Hepatocyte (in vitro differentiated cells): ENCODE results near the gene ANKMY2. TPM values are rescaled to one million over a fixed set of nuclear protein-coding genes. Genes with fewer than 3 reads are reported as not detected.

Experiments used
- DNase-seq: peaks from one replicate; pipeline ENCODE4 v3.0.0-alpha.2; 2016; ENCODE audit warnings: low spot score
- H2AFZ ChIP-seq: fragments of 200-600 bp; sonication (generic); 2 replicates; pipeline ENCODE4 v1.6.0; 2016; ENCODE audit warnings: antibody characterized with exemption, mild to moderate bottlenecking
- H3K27ac ChIP-seq: fragments of 200-600 bp; sonication (generic); 2 replicates; pipeline ENCODE4 v1.5.1; 2016; ENCODE audit warnings: mild to moderate bottlenecking
- H3K27me3 ChIP-seq: fragments of 200-600 bp; sonication (generic); 2 replicates; pipeline ENCODE4 v1.6.1; 2016
- H3K36me3 ChIP-seq: fragments of 200-600 bp; sonication (generic); replicated peaks from 2 replicates; pipeline ENCODE4 v1.5.1; 2016; ENCODE audit warnings: low read depth; ENCODE audit not compliant: insufficient read depth
- H3K4me1 ChIP-seq: fragments of 200-600 bp; sonication (generic); 2 replicates; pipeline ENCODE4 v1.5.1; 2016; ENCODE audit warnings: mild to moderate bottlenecking, moderate library complexity; ENCODE audit not compliant: insufficient read depth
- H3K4me2 ChIP-seq: fragments of 200-600 bp; sonication (generic); 2 replicates; pipeline ENCODE4 v1.6.0; 2016
- H3K4me3 ChIP-seq: fragments of 200-600 bp; sonication (generic); 2 replicates; pipeline ENCODE4 v1.5.1; 2016; ENCODE audit warnings: mild to moderate bottlenecking
- H3K79me2 ChIP-seq: fragments of 200-600 bp; sonication (generic); 2 replicates; pipeline ENCODE4 v1.6.0; 2017; ENCODE audit warnings: mild to moderate bottlenecking
- H3K9me2 ChIP-seq: fragments of 200-600 bp; sonication (generic); replicated peaks from 2 replicates; pipeline ENCODE4 v1.6.0; 2017; ENCODE audit warnings: mild to moderate bottlenecking; ENCODE audit not compliant: insufficient read depth
- H3K9me3 ChIP-seq: fragments of 200-600 bp; sonication (generic); 2 replicates; pipeline ENCODE4 v1.5.1; 2016; ENCODE audit warnings: low read depth, mild to moderate bottlenecking
- H4K20me1 ChIP-seq: fragments of 200-600 bp; sonication (generic); 2 replicates; pipeline ENCODE4 v1.6.0; 2016; ENCODE audit warnings: mild to moderate bottlenecking; ENCODE audit not compliant: insufficient read depth, poor library complexity, severe bottlenecking
- CTCF ChIP-seq: fragments of 200-600 bp; sonication (generic); IDR thresholded peaks from 2 replicates; pipeline ENCODE4 v1.5.1; 2016; ENCODE audit warnings: antibody characterized with exemption, mild to moderate bottlenecking; ENCODE audit not compliant: poor library complexity
- EZH2 ChIP-seq: fragments of 200-600 bp; sonication (generic); IDR thresholded peaks from 2 replicates; pipeline ENCODE4 v1.6.1; 2016; ENCODE audit warnings: antibody characterized with exemption, mild to moderate bottlenecking, borderline replicate concordance
- EZH2phosphoT487 ChIP-seq: fragments of 200-600 bp; sonication (generic); IDR thresholded peaks from one replicate; pipeline ENCODE4 v1.6.1; 2018; ENCODE audit warnings: antibody characterized with exemption, mild to moderate bottlenecking, low read depth, moderate library complexity; ENCODE audit not compliant: unreplicated experiment, severe bottlenecking
- WGBS: methylation state at CpG from one replicate; pipeline ENCODE4 v1.1.6; 2016; ENCODE audit warnings: low lambda C conversion rate; ENCODE audit errors: missing lambda C conversion rate; 5-methylcytosine and 5-hydroxymethylcytosine counted together
- polyA plus RNA-seq: library from polyadenylated mRNA; unstranded; fragments of >200 nt; fragmentation: Nextera tagmentation; extraction: Ambion mirVana; gene quantifications from 2 replicates; pipeline ENCODE4 v1.2.1, GENCODE V29; 2016
- total RNA-seq: library from RNA; depleted of rRNA; stranded (reverse); fragments of >200 nt; gene quantifications from 2 replicates; pipeline ENCODE4 v1.2.3, GENCODE V29; 2014

ANKMY2 gene
- total and polyA plus RNA-seq, 2 experiments from 2014 or later, result 30.7 to 42.5 TPM

GRCh38 chr7:16563281-16564022 is 82.1 kb downstream of the ANKMY2 start:
- Histone ChIP-seq H3K27me3 (no peaks in the 10 kb centered on the region), H3K9me2 (no peaks in the 10 kb centered on the region), H3K9me3 (no peaks in the 10 kb centered on the region), H3K4me3 (no peak overlapping the region), H3K27ac (peak overlapping the region; percentile 70), H3K36me3 (no peaks in the 10 kb centered on the region), H3K79me2 (no peaks in the 10 kb centered on the region), H4K20me1 (no peaks in the 10 kb centered on the region), H2AFZ (no peak overlapping the region), H3K4me2 (peak overlapping the region; percentile 37), H3K4me1 (no peaks in the 10 kb centered on the region)
- WGBS, result 72% methylated on average over 5 of the region's 5 CpGs
- no peak for TF ChIP-seq EZH2
- no peak for TF ChIP-seq EZH2phosphoT487
- no peak for TF ChIP-seq CTCF
- no peak for DNase-seq

- H3K27me3 ChIP-seq, result no peaks in the 10 kb centered on the region
- peak overlapping the region; percentile 37 for H3K4me2 ChIP-seq
- no peaks in the 10 kb centered on the region for H3K79me2 ChIP-seq
- H2AFZ ChIP-seq, result no peak overlapping the region
- WGBS, result 85% methylated on average over 9 of the region's 9 CpGs
- no peaks in the 10 kb centered on the region for H3K36me3 ChIP-seq
- no peak for DNase-seq
- H3K4me3 ChIP-seq, result no peak overlapping the region
- TF ChIP-seq EZH2phosphoT487, result no peak
- no peak for TF ChIP-seq EZH2
- TF ChIP-seq CTCF, result no peak
- H3K9me2 ChIP-seq, result no peaks in the 10 kb centered on the region
- H3K9me3 ChIP-seq, result no peaks in the 10 kb centered on the region
- H3K27ac ChIP-seq, result peak overlapping the region; percentile 70
- no peaks in the 10 kb centered on the region for H4K20me1 ChIP-seq
- H3K4me1 ChIP-seq, result no peaks in the 10 kb centered on the region
These were observed 82.9 kb downstream of the ANKMY2 start for GRCh38 chr7:16562456-16563220.

GRCh38 chr7:16561943-16562342 is 83.6 kb downstream of the ANKMY2 start:
- Histone ChIP-seq H3K9me3 (no peaks in the 10 kb centered on the region), H2AFZ (no peak overlapping the region)
- WGBS, result 77% methylated on average over 3 of the region's 3 CpGs

More at GRCh38 chr7:16561943-16562342, 83.6 kb downstream of the ANKMY2 start:
- Histone ChIP-seq H3K9me2 (no peaks in the 10 kb centered on the region), H3K4me3 (no peak overlapping the region), H3K4me1 (no peaks in the 10 kb centered on the region), H3K27me3 (no peaks in the 10 kb centered on the region), H4K20me1 (no peaks in the 10 kb centered on the region), H3K4me2 (no peak overlapping the region), H3K79me2 (no peaks in the 10 kb centered on the region), H3K36me3 (no peaks in the 10 kb centered on the region), H3K27ac (no peak overlapping the region)
- no peak for DNase-seq
- TF ChIP-seq CTCF (no peak), EZH2 (no peak), EZH2phosphoT487 (no peak)
